Keratinocyte (primary cell): ENCODE data around the gene SYT11. TPM values are rescaled to one million over a fixed set of nuclear protein-coding genes. Genes with fewer than 3 reads are reported as not detected.

Experiments
- DNase-seq: peaks from one replicate; pipeline ENCODE4 v3.0.0-alpha.2; 2011; ENCODE audit warnings: low read depth, missing footprints, low spot score
- FAIRE-seq: peaks from 2 replicates; lab custom pipeline; 2011; peaks lifted over from hg19 to GRCh38; lab: Jason Lieb, UNC
- H2AFZ ChIP-seq: 2 replicates; pipeline ENCODE4 v1.6.0; 2012; ENCODE audit warnings: low read length, control low read depth, inconsistent platforms; ENCODE audit not compliant: control insufficient read depth
- H3K27ac ChIP-seq: 2 replicates; pipeline ENCODE4 v1.5.1; 2011; ENCODE audit warnings: low read length; ENCODE audit not compliant: control insufficient read depth, insufficient read depth
- H3K27me3 ChIP-seq: 3 replicates; pipeline ENCODE4 v1.6.0; 2011; ENCODE audit warnings: low read length; ENCODE audit not compliant: control insufficient read depth, insufficient read depth; ENCODE audit errors: extremely low read depth
- H3K36me3 ChIP-seq, 2 experiments: 2 replicates in 1 of 2; 3 replicates in 1 of 2; pipeline ENCODE4 v1.5.1; 2011; ENCODE audit warnings: low read length in 2 of 2, mild to moderate bottlenecking in 1 of 2; ENCODE audit not compliant: control insufficient read depth in 2 of 2, insufficient read depth in 2 of 2; ENCODE audit errors: extremely low read depth in 1 of 2
- H3K4me1 ChIP-seq: 3 replicates; pipeline ENCODE4 v1.5.1; 2011; ENCODE audit warnings: low read length; ENCODE audit not compliant: control insufficient read depth, insufficient read depth; ENCODE audit errors: extremely low read depth
- H3K4me2 ChIP-seq: 3 replicates; pipeline ENCODE4 v1.6.0; 2011; ENCODE audit warnings: low read depth, low read length; ENCODE audit not compliant: control insufficient read depth, insufficient read depth; ENCODE audit errors: extremely low read depth
- H3K4me3 ChIP-seq, 3 experiments: fragments of 200-600 bp in 1 of 3; sonication (generic) in 1 of 3; 2 replicates in 2 of 3; 3 replicates in 1 of 3; pipeline ENCODE4 v1.5.1; 2011 to 2016; ENCODE audit warnings: low read length in 3 of 3, mild to moderate bottlenecking in 3 of 3, control low read depth in 2 of 3, inconsistent platforms in 1 of 3, low read depth in 1 of 3, mixed read lengths in 1 of 3, mixed run types in 1 of 3, moderate library complexity in 1 of 3; ENCODE audit not compliant: control insufficient read depth in 2 of 3, insufficient read depth in 2 of 3; ENCODE audit errors: extremely low read depth in 1 of 3
- H3K79me2 ChIP-seq: 2 replicates; pipeline ENCODE4 v1.6.0; 2012; ENCODE audit warnings: low read length; ENCODE audit not compliant: control insufficient read depth, insufficient read depth
- H3K9ac ChIP-seq: 3 replicates; pipeline ENCODE4 v1.6.0; 2011; ENCODE audit warnings: low read length; ENCODE audit not compliant: control insufficient read depth, insufficient read depth; ENCODE audit errors: extremely low read depth
- H3K9me1 ChIP-seq: 3 replicates; pipeline ENCODE4 v1.6.0; 2011; ENCODE audit warnings: low read length; ENCODE audit not compliant: control insufficient read depth, insufficient read depth; ENCODE audit errors: extremely low read depth
- H3K9me3 ChIP-seq: 2 replicates; pipeline ENCODE4 v1.5.1; 2012; ENCODE audit warnings: low read depth, low read length; ENCODE audit not compliant: control insufficient read depth
- H4K20me1 ChIP-seq: 3 replicates; pipeline ENCODE4 v1.6.0; 2011; ENCODE audit warnings: low read length; ENCODE audit not compliant: control insufficient read depth, insufficient read depth; ENCODE audit errors: extremely low read depth
- CTCF ChIP-seq, 3 experiments: IDR thresholded peaks in 1 of 3; conservative IDR thresholded peaks in 1 of 3; optimal IDR thresholded peaks in 1 of 3; 2 replicates in 2 of 3; 3 replicates in 1 of 3; pipeline versions ENCODE3 to v1.5.1; 2011; ENCODE audit warnings: low read length in 3 of 3, mild to moderate bottlenecking in 3 of 3, moderate library complexity in 2 of 3, control low read depth in 1 of 3, inconsistent platforms in 1 of 3; ENCODE audit not compliant: insufficient read depth in 2 of 3; ENCODE audit errors: extremely low read depth in 1 of 3
- EZH2 ChIP-seq: IDR thresholded peaks from one replicate; pipeline ENCODE4 v1.6.1; 2012; ENCODE audit warnings: inconsistent platforms, mild to moderate bottlenecking, low read length, moderate library complexity
- dilution Hi-C: fragments of 300-500 bp; cut with MboI; formaldehyde crosslinking; loops from one replicate; pipeline ENCODE4 v1.7.0; 2020; ENCODE audit warnings: low sequenced_read_pairs; ENCODE audit not compliant: extremely low pct_ligation_motif_present
- polyA plus RNA-seq, 5 experiments: library from polyadenylated mRNA; depleted of rRNA in 3 of 5; stranded (reverse) in 3 of 5; stranded (forward) in 1 of 5; unstranded in 1 of 5; fragments of >200 nt; gene quantifications; 1 replicate in 1 of 5; 2 replicates in 3 of 5; 3 replicates in 1 of 5; pipeline versions ENCODE4 v1.2.1 to v1.2.3, GENCODE V29; 2011 to 2012; ENCODE audit warnings: missing spikeins in 2 of 5, low read depth in 1 of 5, low replicate concordance in 1 of 5

SYT11 gene
- polyA plus RNA-seq, 1 donor (not counting 4 experiments of a cell fraction or from before 2014, with no cell fraction given) = 0.08 TPM

GRCh38 chr1:155931332-155932038, 72.1 kb downstream of the SYT11 start:
- Histone ChIP-seq H2AFZ (no peak overlapping the region), H3K36me3 (peaks cover 15 to 42% of the 10 kb centered on the region in 2 experiments), H3K9ac (peak overlapping the region; percentile 28), H3K79me2 (peaks cover 68% of the 10 kb centered on the region), H3K9me1 (peaks cover 3% of the 10 kb centered on the region), H3K27me3 (no peaks in the 10 kb centered on the region), H4K20me1 (peaks cover 5% of the 10 kb centered on the region), H3K4me2 (peak overlapping the region; percentile 88), H3K9me3 (no peaks in the 10 kb centered on the region), H3K4me1 (peaks cover 38% of the 10 kb centered on the region), H3K4me3 (peak overlapping the region; percentile 12 to 93 (median 15)), H3K27ac (peak overlapping the region; percentile 96)
- no peak for FAIRE-seq
- TF ChIP-seq CTCF (optimal IDR thresholded peaks at IDR 0.05 in 1 of 3, IDR thresholded peaks at IDR 0.05 in 1 of 3, conservative IDR thresholded peaks at IDR 0.05 in 1 of 3; ENCODE audit: extremely low read depth in 1 of 3, insufficient read depth in 2 of 3, low read length in 3 of 3) (no peak), EZH2 (no peak)
- dilution Hi-C loops = no loop called here
- no peak for DNase-seq

- Histone ChIP-seq H4K20me1 (peaks cover 5% of the 10 kb centered on the region), H3K9me1 (peaks cover 3% of the 10 kb centered on the region), H3K27ac (peak overlapping the region; percentile 96), H3K27me3 (no peaks in the 10 kb centered on the region), H3K9ac (peak overlapping the region; percentile 66), H3K36me3 (peaks cover 9 to 36% of the 10 kb centered on the region in 2 experiments), H3K4me2 (peak overlapping the region; percentile 88), H3K4me1 (peaks cover 38% of the 10 kb centered on the region), H2AFZ (no peak overlapping the region), H3K4me3 (peak overlapping the region; percentile 12 to 93 (median 87)), H3K9me3 (no peaks in the 10 kb centered on the region), H3K79me2 (peaks cover 62% of the 10 kb centered on the region)
- TF ChIP-seq CTCF (optimal IDR thresholded peaks at IDR 0.05 in 1 of 3, IDR thresholded peaks at IDR 0.05 in 1 of 3, conservative IDR thresholded peaks at IDR 0.05 in 1 of 3; ENCODE audit: extremely low read depth in 1 of 3, insufficient read depth in 2 of 3, low read length in 3 of 3) = no peak
- no peak for TF ChIP-seq EZH2
- DNase-seq = no peak
- dilution Hi-C loops = no loop called here
- FAIRE-seq = no peak
These were observed 72.7 kb downstream of the SYT11 start for GRCh38 chr1:155932081-155932480.
